D721Med (cell line): ENCODE data around the gene TIAM2.

ENCODE experiments used
- DNase-seq: peaks from one replicate; pipeline ENCODE4 v3.0.0; 2011; ENCODE audit warnings: low spot score; ENCODE audit not compliant: insufficient read length
- FAIRE-seq: peaks from 2 replicates; lab custom pipeline; 2011; peaks lifted over from hg19 to GRCh38; lab: Jason Lieb, UNC
- TF ChIP-seq, protein P1 (sequence below): IDR thresholded peaks from 2 replicates; pipeline ENCODE4 v1.5.1; 2012; ENCODE audit warnings: mild to moderate bottlenecking, control low read depth; ENCODE audit not compliant: insufficient read depth; ENCODE audit errors: missing control alignments

Gene TIAM2

GRCh38 chr6:154995254-154996015 is at the start of gene TIAM2:
Gene TIAM2, plus strand, starts transcription at chr6:154995315. Its CDS starts 133,909 bp downstream, at chr6:155129224.
- DNase-seq, result peak; percentile 34
- TF ChIP-seq, protein P1, sequence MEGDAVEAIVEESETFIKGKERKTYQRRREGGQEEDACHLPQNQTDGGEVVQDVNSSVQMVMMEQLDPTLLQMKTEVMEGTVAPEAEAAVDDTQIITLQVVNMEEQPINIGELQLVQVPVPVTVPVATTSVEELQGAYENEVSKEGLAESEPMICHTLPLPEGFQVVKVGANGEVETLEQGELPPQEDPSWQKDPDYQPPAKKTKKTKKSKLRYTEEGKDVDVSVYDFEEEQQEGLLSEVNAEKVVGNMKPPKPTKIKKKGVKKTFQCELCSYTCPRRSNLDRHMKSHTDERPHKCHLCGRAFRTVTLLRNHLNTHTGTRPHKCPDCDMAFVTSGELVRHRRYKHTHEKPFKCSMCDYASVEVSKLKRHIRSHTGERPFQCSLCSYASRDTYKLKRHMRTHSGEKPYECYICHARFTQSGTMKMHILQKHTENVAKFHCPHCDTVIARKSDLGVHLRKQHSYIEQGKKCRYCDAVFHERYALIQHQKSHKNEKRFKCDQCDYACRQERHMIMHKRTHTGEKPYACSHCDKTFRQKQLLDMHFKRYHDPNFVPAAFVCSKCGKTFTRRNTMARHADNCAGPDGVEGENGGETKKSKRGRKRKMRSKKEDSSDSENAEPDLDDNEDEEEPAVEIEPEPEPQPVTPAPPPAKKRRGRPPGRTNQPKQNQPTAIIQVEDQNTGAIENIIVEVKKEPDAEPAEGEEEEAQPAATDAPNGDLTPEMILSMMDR, result peak; percentile 12
- FAIRE-seq, result no peak

- TF ChIP-seq, protein P1, result no peak
- FAIRE-seq (no peak), DNase-seq (no peak)
These were observed 44.2 kb upstream of the TIAM2 start for GRCh38 chr6:154950979-154951344.

GRCh38 chr6:154951345-154952200 is 43.5 kb upstream of the TIAM2 start:
- FAIRE-seq (no peak), DNase-seq (no peak)

GRCh38 chr6:154953644-154954043 is 41.5 kb upstream of the TIAM2 start:
- no peak for FAIRE-seq

More at GRCh38 chr6:154951345-154952200, 43.5 kb upstream of the TIAM2 start:
- TF ChIP-seq, protein P1, result no peak

GRCh38 chr6:154954347-154954746 is 40.8 kb upstream of the TIAM2 start:
- DNase-seq, result no peak
- TF ChIP-seq, protein P1, result no peak
- FAIRE-seq, result no peak

More at GRCh38 chr6:154953644-154954043, 41.5 kb upstream of the TIAM2 start:
- TF ChIP-seq, protein P1, result no peak
- DNase-seq, result no peak

- no peak for DNase-seq
- TF ChIP-seq, protein P1, result no peak
- no peak for FAIRE-seq
These were observed 38.2 kb upstream of the TIAM2 start for GRCh38 chr6:154956771-154957522.
